ENCODE results near the gene GNPNAT1.
A peak's percentile ranks its signal among the peaks of the same experiment; 100 is the strongest.

Gene GNPNAT1

DNA sequence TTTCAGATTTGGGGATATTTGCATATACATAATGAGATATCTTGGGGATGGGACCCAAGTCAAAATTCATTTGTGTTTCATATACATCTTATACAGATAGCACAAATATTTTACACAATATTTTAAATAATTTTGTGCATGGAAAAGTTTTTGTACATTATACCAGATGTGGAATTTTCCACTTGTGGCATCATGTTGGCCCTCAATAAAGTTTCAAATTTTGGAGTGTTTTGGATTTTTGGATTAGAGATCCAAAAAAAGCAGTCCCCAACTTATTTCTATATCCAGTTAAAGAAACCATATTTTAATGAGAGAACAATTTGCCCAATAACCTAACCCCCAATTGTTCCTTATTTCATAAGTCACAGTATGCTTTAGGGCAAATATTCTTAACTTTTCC, 4.5 kb downstream of the GNPNAT1 start:
- ATAC-seq, result no peak
- TF ChIP-seq SNAI2 (CRISPR knock-in tag; IDR thresholded peaks at IDR 0.05) (no peak), ZNF565 (CRISPR knock-in tag; conservative IDR thresholded peaks at IDR 0.05; ENCODE audit: low read depth) (no peak), TOX (CRISPR knock-in tag; IDR thresholded peaks at IDR 0.05; ENCODE audit: borderline replicate concordance) (no peak)

DNA sequence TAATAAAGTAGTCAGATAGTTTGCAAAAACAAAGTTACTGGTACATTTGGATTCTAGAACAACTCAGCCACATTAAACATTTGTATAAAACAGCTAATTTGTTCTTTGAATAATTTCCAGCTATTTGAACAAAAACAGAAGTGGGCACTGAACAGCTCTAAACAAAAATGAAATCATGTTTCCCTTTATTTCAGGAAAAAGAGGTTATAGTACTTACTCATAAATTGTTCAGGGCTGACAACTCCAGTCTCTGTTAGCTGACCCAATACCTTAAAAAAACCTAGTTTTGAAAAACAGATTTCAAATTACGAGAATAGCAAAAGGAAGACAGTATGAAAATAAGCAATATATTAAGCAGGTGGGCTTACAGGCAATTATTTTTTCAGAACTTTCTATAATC, 8.2 kb downstream of the GNPNAT1 start:
- TF ChIP-seq TOX (CRISPR knock-in tag; IDR thresholded peaks at IDR 0.05; ENCODE audit: borderline replicate concordance), result no peak
- no peak for TF ChIP-seq RARB (CRISPR knock-in tag; IDR thresholded peaks at IDR 0.05)
- no peak for TF ChIP-seq OSR1 (CRISPR knock-in tag; IDR thresholded peaks at IDR 0.05)
- TF ChIP-seq, protein P1, sequence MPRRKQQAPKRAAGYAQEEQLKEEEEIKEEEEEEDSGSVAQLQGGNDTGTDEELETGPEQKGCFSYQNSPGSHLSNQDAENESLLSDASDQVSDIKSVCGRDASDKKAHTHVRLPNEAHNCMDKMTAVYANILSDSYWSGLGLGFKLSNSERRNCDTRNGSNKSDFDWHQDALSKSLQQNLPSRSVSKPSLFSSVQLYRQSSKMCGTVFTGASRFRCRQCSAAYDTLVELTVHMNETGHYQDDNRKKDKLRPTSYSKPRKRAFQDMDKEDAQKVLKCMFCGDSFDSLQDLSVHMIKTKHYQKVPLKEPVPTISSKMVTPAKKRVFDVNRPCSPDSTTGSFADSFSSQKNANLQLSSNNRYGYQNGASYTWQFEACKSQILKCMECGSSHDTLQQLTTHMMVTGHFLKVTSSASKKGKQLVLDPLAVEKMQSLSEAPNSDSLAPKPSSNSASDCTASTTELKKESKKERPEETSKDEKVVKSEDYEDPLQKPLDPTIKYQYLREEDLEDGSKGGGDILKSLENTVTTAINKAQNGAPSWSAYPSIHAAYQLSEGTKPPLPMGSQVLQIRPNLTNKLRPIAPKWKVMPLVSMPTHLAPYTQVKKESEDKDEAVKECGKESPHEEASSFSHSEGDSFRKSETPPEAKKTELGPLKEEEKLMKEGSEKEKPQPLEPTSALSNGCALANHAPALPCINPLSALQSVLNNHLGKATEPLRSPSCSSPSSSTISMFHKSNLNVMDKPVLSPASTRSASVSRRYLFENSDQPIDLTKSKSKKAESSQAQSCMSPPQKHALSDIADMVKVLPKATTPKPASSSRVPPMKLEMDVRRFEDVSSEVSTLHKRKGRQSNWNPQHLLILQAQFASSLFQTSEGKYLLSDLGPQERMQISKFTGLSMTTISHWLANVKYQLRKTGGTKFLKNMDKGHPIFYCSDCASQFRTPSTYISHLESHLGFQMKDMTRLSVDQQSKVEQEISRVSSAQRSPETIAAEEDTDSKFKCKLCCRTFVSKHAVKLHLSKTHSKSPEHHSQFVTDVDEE (CRISPR knock-in tag; IDR thresholded peaks at IDR 0.05), result no peak
- no peak for TF ChIP-seq ZNF70 (CRISPR knock-in tag; IDR thresholded peaks at IDR 0.05)
- no peak for TF ChIP-seq TCF4 (CRISPR knock-in tag; IDR thresholded peaks at IDR 0.05; ENCODE audit: borderline replicate concordance)
- TF ChIP-seq BACH2 (CRISPR knock-in tag; IDR thresholded peaks at IDR 0.05; ENCODE audit: borderline replicate concordance), result no peak
- TF ChIP-seq, protein P2, sequence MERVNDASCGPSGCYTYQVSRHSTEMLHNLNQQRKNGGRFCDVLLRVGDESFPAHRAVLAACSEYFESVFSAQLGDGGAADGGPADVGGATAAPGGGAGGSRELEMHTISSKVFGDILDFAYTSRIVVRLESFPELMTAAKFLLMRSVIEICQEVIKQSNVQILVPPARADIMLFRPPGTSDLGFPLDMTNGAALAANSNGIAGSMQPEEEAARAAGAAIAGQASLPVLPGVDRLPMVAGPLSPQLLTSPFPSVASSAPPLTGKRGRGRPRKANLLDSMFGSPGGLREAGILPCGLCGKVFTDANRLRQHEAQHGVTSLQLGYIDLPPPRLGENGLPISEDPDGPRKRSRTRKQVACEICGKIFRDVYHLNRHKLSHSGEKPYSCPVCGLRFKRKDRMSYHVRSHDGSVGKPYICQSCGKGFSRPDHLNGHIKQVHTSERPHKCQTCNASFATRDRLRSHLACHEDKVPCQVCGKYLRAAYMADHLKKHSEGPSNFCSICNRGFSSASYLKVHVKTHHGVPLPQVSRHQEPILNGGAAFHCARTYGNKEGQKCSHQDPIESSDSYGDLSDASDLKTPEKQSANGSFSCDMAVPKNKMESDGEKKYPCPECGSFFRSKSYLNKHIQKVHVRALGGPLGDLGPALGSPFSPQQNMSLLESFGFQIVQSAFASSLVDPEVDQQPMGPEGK (CRISPR knock-in tag; IDR thresholded peaks at IDR 0.05; ENCODE audit: borderline replicate concordance), result no peak
- TF ChIP-seq PPARA (CRISPR knock-in tag; IDR thresholded peaks at IDR 0.05; ENCODE audit: borderline replicate concordance), result no peak
- TF ChIP-seq, protein P3, sequence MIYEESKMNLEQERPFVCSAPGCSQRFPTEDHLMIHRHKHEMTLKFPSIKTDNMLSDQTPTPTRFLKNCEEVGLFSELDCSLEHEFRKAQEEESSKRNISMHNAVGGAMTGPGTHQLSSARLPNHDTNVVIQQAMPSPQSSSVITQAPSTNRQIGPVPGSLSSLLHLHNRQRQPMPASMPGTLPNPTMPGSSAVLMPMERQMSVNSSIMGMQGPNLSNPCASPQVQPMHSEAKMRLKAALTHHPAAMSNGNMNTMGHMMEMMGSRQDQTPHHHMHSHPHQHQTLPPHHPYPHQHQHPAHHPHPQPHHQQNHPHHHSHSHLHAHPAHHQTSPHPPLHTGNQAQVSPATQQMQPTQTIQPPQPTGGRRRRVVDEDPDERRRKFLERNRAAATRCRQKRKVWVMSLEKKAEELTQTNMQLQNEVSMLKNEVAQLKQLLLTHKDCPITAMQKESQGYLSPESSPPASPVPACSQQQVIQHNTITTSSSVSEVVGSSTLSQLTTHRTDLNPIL (CRISPR knock-in tag; IDR thresholded peaks at IDR 0.05; ENCODE audit: low read depth), result no peak
- TF ChIP-seq ZC3H10 (CRISPR knock-in tag; IDR thresholded peaks at IDR 0.05), result no peak
- TF ChIP-seq ESRRG (CRISPR knock-in tag; IDR thresholded peaks at IDR 0.05), result no peak
- TF ChIP-seq CSDC2 (CRISPR knock-in tag; IDR thresholded peaks at IDR 0.05), result no peak
- TF ChIP-seq ZFP30 (CRISPR knock-in tag; IDR thresholded peaks at IDR 0.05), result no peak
- TF ChIP-seq SNAI2 (CRISPR knock-in tag; IDR thresholded peaks at IDR 0.05), result no peak
- ATAC-seq, result no peak

DNA sequence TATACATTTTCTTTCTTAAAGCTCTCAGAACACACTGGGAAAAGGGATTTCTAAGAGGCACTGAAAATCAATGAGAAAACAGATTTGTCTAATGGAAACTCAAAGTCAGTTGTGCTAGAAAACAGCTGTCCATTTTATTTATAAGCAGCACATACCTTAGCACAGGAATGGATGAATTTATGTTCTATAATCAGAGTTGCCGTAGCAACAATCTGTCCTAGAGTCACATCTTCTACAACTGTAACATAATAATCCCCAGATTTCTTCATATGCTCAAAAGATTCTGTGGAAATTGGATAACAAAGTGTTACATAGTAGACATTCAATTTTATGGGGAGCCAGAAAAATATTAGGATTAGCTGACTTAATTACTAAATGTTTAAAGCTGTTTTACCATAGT, 9.8 kb downstream of the GNPNAT1 start:
- ATAC-seq, result peak; percentile 62; the same call in 2 of the 3 replicates
- no peak for TF ChIP-seq PPARA (CRISPR knock-in tag; IDR thresholded peaks at IDR 0.05; ENCODE audit: borderline replicate concordance)
- TF ChIP-seq ARNTL (CRISPR knock-in tag; IDR thresholded peaks at IDR 0.05; ENCODE audit: borderline replicate concordance, low read depth), result no peak
- no peak for TF ChIP-seq RARB (CRISPR knock-in tag; IDR thresholded peaks at IDR 0.05)
- TF ChIP-seq SNAI2 (CRISPR knock-in tag; IDR thresholded peaks at IDR 0.05), result no peak
- TF ChIP-seq GLIS3 (CRISPR knock-in tag; IDR thresholded peaks at IDR 0.05), result no peak
- no peak for TF ChIP-seq ZNF70 (CRISPR knock-in tag; IDR thresholded peaks at IDR 0.05)

DNA sequence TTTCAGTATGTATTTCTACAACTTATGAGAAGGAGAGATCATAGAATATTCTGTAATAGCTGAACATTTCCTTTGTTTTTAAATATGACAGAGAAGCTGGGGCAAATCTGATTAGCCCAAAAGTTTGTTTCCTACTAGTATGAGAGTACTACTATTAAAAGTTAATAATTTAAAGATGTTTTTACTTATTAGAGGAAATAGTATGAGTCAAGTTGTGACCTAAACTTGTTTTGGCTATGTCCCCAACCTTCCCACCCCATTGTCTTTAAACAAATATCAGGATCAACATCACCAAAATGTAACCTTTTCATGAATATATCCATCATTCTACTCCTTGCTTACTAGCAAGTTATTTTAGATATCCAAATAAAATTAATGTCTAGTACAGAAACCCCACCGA, 10.5 kb downstream of the GNPNAT1 start:
- ATAC-seq, result no peak
- TF ChIP-seq ZNF70 (CRISPR knock-in tag; IDR thresholded peaks at IDR 0.05) (no peak), ZNF565 (CRISPR knock-in tag; conservative IDR thresholded peaks at IDR 0.05; ENCODE audit: low read depth) (no peak), ARNTL (CRISPR knock-in tag; IDR thresholded peaks at IDR 0.05; ENCODE audit: borderline replicate concordance, low read depth) (no peak), GLIS3 (CRISPR knock-in tag; IDR thresholded peaks at IDR 0.05) (no peak), CSDC2 (CRISPR knock-in tag; IDR thresholded peaks at IDR 0.05) (no peak), ZC3H10 (CRISPR knock-in tag; IDR thresholded peaks at IDR 0.05) (no peak), ESRRG (CRISPR knock-in tag; IDR thresholded peaks at IDR 0.05) (no peak), ZFP3 (CRISPR knock-in tag; IDR thresholded peaks at IDR 0.05) (no peak), ZFP30 (CRISPR knock-in tag; IDR thresholded peaks at IDR 0.05) (no peak), ZNF8 (CRISPR knock-in tag; IDR thresholded peaks at IDR 0.05) (no peak), OSR1 (CRISPR knock-in tag; IDR thresholded peaks at IDR 0.05) (no peak), TCF4 (CRISPR knock-in tag; IDR thresholded peaks at IDR 0.05; ENCODE audit: borderline replicate concordance) (no peak)
- TF ChIP-seq, protein P3 (CRISPR knock-in tag; IDR thresholded peaks at IDR 0.05; ENCODE audit: low read depth), result no peak
- TF ChIP-seq, protein P4, sequence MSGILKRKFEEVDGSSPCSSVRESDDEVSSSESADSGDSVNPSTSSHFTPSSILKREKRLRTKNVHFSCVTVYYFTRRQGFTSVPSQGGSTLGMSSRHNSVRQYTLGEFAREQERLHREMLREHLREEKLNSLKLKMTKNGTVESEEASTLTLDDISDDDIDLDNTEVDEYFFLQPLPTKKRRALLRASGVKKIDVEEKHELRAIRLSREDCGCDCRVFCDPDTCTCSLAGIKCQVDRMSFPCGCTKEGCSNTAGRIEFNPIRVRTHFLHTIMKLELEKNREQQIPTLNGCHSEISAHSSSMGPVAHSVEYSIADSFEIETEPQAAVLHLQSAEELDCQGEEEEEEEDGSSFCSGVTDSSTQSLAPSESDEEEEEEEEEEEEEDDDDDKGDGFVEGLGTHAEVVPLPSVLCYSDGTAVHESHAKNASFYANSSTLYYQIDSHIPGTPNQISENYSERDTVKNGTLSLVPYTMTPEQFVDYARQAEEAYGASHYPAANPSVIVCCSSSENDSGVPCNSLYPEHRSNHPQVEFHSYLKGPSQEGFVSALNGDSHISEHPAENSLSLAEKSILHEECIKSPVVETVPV (CRISPR knock-in tag; IDR thresholded peaks at IDR 0.05), result no peak
- TF ChIP-seq, protein P5, sequence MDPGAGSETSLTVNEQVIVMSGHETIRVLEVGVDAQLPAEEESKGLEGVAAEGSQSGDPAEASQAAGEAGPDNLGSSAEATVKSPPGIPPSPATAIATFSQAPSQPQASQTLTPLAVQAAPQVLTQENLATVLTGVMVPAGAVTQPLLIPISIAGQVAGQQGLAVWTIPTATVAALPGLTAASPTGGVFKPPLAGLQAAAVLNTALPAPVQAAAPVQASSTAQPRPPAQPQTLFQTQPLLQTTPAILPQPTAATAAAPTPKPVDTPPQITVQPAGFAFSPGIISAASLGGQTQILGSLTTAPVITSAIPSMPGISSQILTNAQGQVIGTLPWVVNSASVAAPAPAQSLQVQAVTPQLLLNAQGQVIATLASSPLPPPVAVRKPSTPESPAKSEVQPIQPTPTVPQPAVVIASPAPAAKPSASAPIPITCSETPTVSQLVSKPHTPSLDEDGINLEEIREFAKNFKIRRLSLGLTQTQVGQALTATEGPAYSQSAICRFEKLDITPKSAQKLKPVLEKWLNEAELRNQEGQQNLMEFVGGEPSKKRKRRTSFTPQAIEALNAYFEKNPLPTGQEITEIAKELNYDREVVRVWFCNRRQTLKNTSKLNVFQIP (CRISPR knock-in tag; IDR thresholded peaks at IDR 0.05; ENCODE audit: borderline replicate concordance, low read depth), result no peak
- TF ChIP-seq, protein P1 (CRISPR knock-in tag; IDR thresholded peaks at IDR 0.05), result no peak
